GM19043 (cell line): Measurements from ENCODE around the gene KRTAP4-9.
"Not testable (repeated sequence)": the region's sequence is repeated elsewhere in the genome, so short reads cannot be mapped to it uniquely, and the experiment has no call there.

ENCODE experiments used
- ATAC-seq: cut with Tn5 transposase; IDR thresholded peaks from one replicate; pipeline ENCODE4 v1.9.1; 2021; ENCODE audit warnings: low read depth; ENCODE audit not compliant: unreplicated experiment

The KRTAP4-9 gene

GRCh38 chr17:41105347-41105746 lies at the start of gene KRTAP4-9:
Gene KRTAP4-9 (plus strand): TSS chr17:41105389. CDS start chr17:41105389, 0 bp downstream.
- not testable (repeated sequence) for ATAC-seq

GRCh38 chr17:41057547-41057946 lies 47.6 kb upstream of the KRTAP4-9 start:
- ATAC-seq = no peak

DNA sequence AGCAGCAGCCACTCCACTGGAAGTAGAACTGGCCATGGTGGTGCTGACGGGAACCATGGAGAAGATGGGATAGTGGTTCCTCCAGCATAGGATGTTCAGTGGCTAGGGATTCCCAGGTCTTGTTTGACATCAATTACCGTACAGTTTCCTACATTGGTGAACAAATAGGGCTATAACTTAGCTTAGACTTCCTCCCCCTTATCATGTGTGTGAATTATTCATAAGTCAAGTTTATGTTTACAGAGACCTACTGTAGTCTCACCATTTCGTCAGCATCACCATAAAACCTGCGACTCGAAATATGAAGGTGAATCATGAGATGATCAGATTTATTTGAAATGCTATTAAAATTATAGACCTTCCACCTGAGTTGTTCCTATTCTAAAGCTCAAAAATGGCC lies 46.4 kb upstream of the KRTAP4-9 start:
- ATAC-seq = no peak

GRCh38 chr17:41059276-41060051 lies 45.7 kb upstream of the KRTAP4-9 start:
- ATAC-seq = not testable (repeated sequence)

DNA sequence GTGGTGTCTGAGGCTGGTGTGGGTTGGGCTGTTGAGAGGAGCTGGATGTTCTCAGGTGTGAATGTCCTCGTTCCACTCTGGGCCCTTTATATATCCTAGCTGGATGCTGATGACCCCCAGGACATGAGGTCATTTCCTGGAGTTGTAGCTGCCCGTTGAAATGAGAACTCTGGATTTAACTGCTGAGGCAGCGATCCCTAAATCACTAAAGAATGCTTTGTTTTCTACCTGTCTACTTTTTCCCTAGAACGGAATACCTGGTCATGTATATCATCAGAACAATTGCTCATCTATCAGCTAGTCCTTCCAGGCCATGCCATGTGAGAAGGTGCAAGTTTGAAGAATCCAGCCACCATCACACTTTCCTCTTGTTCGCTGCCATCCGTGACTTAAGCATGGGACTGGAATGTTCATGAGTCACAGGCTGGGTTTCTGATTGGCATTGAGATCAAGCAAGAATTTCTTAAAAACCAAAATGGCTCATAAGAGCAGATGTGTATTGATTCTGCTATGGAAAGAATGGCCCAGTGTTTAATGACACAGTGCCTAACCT lies 45.1 kb upstream of the KRTAP4-9 start, which contains the start of gene KRTAP2-3:
Gene KRTAP2-3 (minus strand): TSS at position 63 of the 553 bp plus-strand sequence. CDS start 64 bp downstream, outside the sequence.
- no peak for ATAC-seq

GRCh38 chr17:41061964-41062363 lies 43.2 kb upstream of the KRTAP4-9 start:
- no peak for ATAC-seq

DNA sequence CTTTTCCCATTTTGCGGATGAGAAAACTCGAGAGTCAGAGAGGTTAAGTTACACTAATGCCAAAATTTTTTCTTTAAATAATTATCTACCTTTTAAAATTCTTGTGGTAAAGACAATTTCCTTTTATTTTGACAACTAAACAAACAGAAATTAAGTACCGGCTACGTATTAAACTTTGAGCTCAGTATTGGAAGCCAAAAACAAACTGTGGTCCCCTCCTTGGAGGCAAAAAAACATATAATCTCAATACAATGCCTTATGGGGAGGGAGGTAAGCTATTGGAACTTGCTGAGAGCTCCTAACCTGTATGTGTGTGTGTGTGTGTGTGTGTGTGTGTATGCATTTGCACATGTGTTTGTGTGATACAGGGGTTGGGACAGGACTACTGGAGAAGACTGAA lies 41.7 kb upstream of the KRTAP4-9 start:
- ATAC-seq = no peak

- no peak for ATAC-seq
Observed at GRCh38 chr17:41064301-41064700, 40.9 kb upstream of the KRTAP4-9 start.

DNA sequence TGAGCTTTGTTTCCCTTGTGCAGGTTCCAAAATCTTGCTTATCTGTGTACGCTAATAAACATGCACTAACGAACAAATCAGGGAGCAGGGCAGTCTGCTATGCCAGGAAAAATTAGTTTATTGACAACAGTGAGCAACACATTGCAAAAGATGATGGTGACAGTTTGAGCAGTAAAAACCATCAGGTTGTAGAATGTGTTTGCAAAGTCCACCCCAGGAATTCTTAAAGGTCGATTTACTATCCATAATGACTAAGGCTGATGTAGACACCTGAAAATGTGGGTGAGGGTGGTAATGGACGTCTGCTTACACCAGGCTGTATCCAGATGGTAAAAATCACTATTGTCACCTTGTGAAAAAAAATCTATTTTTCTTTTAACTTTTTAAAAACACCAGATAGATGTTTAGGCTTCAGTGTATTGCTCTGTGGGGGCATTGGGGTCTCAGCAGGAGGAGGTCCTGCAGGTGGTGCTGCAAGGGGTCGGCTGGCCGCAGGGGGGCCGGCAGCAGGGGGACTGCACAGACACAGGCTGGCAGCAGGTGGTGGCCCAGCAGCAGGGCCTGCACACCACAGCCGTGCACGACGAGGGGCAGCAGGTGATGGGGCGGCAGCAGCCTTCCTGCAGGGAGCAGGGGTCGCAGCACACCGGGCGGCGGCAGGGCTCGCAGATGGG lies 40.0 kb upstream of the KRTAP4-9 start:
- ATAC-seq = not testable (repeated sequence)

- ATAC-seq = no peak
Observed at GRCh38 chr17:41065829-41066624, 39.2 kb upstream of the KRTAP4-9 start, which contains the start of gene KRTAP2-4. Gene KRTAP2-4 (minus strand): TSS chr17:41065879. CDS start chr17:41065845, 34 bp downstream.

DNA sequence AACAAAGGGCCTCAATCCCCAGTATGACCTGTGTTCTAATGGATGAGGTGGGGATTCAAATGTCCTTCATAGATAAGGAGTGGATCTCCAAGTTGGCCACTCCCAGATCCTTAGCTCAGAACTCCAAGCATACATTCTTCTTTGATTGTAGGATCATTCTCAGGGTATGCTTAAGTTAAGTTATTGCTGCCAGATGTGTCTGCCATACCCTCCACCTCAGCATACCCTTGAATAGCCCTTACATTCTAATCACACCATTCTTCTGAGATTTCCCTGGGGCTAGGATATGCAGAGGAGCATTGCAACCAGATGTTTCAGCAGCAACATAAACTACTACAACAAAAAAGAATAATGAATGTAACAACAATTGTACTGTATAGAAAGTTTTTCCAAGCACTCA lies 37.9 kb upstream of the KRTAP4-9 start:
- ATAC-seq = no peak

- no peak for ATAC-seq
Observed at GRCh38 chr17:41069031-41069430, 36.2 kb upstream of the KRTAP4-9 start.

GRCh38 chr17:41071606-41072360 lies 33.4 kb upstream of the KRTAP4-9 start:
- no peak for ATAC-seq

GRCh38 chr17:41073676-41074075 lies 31.5 kb upstream of the KRTAP4-9 start:
- no peak for ATAC-seq

GRCh38 chr17:41076788-41077187 lies 28.4 kb upstream of the KRTAP4-9 start:
- no peak for ATAC-seq

- no peak for ATAC-seq
Observed at GRCh38 chr17:41082626-41083025, 22.6 kb upstream of the KRTAP4-9 start.

- ATAC-seq = not testable (repeated sequence)
Observed at GRCh38 chr17:41083427-41083826, 21.8 kb upstream of the KRTAP4-9 start.

- ATAC-seq = not testable (repeated sequence)
Observed at GRCh38 chr17:41084100-41084856, 20.9 kb upstream of the KRTAP4-9 start, which contains the start of gene KRTAP4-7. Gene KRTAP4-7 (plus strand): TSS chr17:41084150. CDS start chr17:41084207, 57 bp downstream.

GRCh38 chr17:41088760-41089352 lies 16.3 kb upstream of the KRTAP4-9 start:
- not testable (repeated sequence) for ATAC-seq
